Heart left ventricle (tissue), 13 donors: ENCODE data around the gene CFAP69.

Source experiments
- POLR2A ChIP-seq, 2 donors: fragments of 450-650 bp; IDR thresholded peaks; one replicate each; pipeline ENCODE4 v1.6.1; 2017; ENCODE audit warnings: antibody characterized with exemption in 2 of 2, mild to moderate bottlenecking in 2 of 2, moderate library complexity in 2 of 2
- TF ChIP-seq, protein P1 (sequence below), 12 donors: fragments of 200-600 bp; sonication (generic) in 4 of 12; IDR thresholded peaks; one replicate each; pipeline versions ENCODE4 v1.5.0 to v1.8.0; 2018 to 2022; ENCODE audit warnings: antibody characterized with exemption in 12 of 12, mild to moderate bottlenecking in 5 of 12
- donor health status: ischemic (EF 13 %, LVEDD 7.1; RV severe dilation, severe dysfunction).
- donor health status: DM: no; HTN: yes; CAD: no.
- donor health status: DM: no; HTN: no; CAD: no.
- donor health status: ischemic (EF 25% LVEDD 6.9; RV normal size, moderate dysfunction).
- donor health status: ischemic (EF 25% LVEDD 5.7; RV mildly dilated, moderate dysfunction).
- donor health status: ischemic (EF 35%, LVEDD 5.7; RV mildly dilated, moderate dysfunction).
- donor health status: nonischemic (EF 11% LVEDD 7.7; RV severe dilation, severe dysfunction).
- donor health status: DM: yes; HTN: yes; CAD: no.
- donor health status: PGD.
- donor health status: ischemic (EF 29% LVEDD 5.4; RV normal size, mild dysfunction).
- donor health status: nonischemic (EF 23%, LVEDD 6.1; RV moderate dilation, normal function).

DNA sequence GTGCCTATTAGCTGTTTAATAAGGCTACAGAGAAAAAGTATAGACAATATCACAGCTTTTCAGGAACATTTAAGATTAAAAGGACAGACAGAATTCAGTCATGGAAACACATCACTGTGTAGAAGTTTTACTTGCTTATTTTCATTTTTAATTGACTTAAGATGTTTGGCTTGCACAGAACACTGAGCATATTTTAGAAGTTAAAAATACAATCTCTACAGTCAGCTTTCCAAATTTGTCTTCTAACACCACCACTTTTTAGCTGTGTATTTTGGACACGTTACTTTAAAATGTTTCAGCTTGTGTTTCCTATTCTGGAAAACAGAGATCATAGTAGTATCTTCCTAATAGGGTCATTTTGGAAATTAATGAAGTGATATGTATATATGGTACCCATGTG lies 11.8 kb downstream of the CFAP69 start:
- TF ChIP-seq, protein P1, sequence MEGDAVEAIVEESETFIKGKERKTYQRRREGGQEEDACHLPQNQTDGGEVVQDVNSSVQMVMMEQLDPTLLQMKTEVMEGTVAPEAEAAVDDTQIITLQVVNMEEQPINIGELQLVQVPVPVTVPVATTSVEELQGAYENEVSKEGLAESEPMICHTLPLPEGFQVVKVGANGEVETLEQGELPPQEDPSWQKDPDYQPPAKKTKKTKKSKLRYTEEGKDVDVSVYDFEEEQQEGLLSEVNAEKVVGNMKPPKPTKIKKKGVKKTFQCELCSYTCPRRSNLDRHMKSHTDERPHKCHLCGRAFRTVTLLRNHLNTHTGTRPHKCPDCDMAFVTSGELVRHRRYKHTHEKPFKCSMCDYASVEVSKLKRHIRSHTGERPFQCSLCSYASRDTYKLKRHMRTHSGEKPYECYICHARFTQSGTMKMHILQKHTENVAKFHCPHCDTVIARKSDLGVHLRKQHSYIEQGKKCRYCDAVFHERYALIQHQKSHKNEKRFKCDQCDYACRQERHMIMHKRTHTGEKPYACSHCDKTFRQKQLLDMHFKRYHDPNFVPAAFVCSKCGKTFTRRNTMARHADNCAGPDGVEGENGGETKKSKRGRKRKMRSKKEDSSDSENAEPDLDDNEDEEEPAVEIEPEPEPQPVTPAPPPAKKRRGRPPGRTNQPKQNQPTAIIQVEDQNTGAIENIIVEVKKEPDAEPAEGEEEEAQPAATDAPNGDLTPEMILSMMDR (IDR thresholded peaks at IDR 0.05): no peak
- no peak for TF ChIP-seq POLR2A (IDR thresholded peaks at IDR 0.05)
